Esophagus squamous epithelium (tissue), 4 donors: Measurements from ENCODE around the gene WDR64.

Source experiments
- POLR2A ChIP-seq, 4 donors: fragments of 450-650 bp; IDR thresholded peaks; one replicate each; pipeline ENCODE4 v1.6.1; 2017; ENCODE audit warnings: antibody characterized with exemption in 4 of 4, mild to moderate bottlenecking in 4 of 4, moderate library complexity in 3 of 4
- TF ChIP-seq, protein P1 (sequence below), 6 experiments: fragments of 450-650 bp in 4 of 6; fragments of 200-600 bp in 2 of 6; sonication (generic) in 2 of 6; IDR thresholded peaks; one replicate each; pipeline ENCODE4 v1.5.1; 2016 to 2019; ENCODE audit warnings: antibody characterized with exemption in 6 of 6, mild to moderate bottlenecking in 4 of 6, moderate library complexity in 4 of 6

DNA sequence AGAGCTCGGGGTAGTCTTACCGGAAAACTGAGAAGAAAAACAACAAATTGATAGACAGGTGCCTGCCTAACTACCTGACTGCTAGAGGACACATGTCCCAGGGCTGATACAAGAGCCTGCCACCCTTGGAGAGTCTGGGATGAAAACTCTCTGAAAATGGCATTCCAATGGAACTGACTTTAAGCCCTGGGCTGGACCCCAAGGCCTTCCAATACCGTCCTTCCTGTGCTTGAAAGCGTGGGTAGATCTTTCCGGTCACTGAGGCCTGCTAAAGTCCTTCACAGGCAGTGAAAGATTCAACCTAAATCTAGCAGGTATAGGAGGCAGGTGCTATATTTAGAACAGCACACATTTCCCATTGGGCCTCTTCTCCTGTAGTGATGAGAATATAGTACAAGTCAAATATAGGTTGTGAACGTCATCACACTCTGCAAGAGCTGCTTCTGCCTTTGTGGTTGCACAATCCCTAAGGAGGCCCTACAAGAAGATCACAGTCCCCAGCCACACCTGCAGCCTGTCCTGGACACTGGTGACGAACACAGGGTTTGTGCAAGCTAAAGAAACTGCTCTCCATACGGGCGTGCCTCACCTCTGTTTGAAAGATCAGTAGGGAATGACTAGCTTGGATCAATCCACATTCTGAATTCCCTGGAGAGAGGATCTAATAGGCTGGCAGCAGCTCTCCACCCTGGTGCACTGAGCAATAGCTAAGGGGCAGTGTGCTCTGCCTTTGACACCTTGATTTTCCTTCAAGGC, 11.0 kb upstream of the WDR64 start:
- TF ChIP-seq, protein P1, sequence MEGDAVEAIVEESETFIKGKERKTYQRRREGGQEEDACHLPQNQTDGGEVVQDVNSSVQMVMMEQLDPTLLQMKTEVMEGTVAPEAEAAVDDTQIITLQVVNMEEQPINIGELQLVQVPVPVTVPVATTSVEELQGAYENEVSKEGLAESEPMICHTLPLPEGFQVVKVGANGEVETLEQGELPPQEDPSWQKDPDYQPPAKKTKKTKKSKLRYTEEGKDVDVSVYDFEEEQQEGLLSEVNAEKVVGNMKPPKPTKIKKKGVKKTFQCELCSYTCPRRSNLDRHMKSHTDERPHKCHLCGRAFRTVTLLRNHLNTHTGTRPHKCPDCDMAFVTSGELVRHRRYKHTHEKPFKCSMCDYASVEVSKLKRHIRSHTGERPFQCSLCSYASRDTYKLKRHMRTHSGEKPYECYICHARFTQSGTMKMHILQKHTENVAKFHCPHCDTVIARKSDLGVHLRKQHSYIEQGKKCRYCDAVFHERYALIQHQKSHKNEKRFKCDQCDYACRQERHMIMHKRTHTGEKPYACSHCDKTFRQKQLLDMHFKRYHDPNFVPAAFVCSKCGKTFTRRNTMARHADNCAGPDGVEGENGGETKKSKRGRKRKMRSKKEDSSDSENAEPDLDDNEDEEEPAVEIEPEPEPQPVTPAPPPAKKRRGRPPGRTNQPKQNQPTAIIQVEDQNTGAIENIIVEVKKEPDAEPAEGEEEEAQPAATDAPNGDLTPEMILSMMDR (IDR thresholded peaks at IDR 0.05) = no peak
- TF ChIP-seq POLR2A (IDR thresholded peaks at IDR 0.05) = no peak
